Stimulated activated CD4-positive, alpha-beta T cell treated with anti-CD3 and anti-CD28 coated beads, Interleukin-1b, Interleukin-23, amount 100 ng/mL, for 4 hours (primary cell): ENCODE data around the gene HMG20B.
"Not testable (repeated sequence)": the region's sequence is repeated elsewhere in the genome, so short reads cannot be mapped to it uniquely, and the experiment has no call there.

Experiments used
- DNase-seq, 2 donors: peaks; one replicate each; pipeline ENCODE4 v3.0.0-alpha.2; 2020; ENCODE audit warnings: low read depth in 2 of 2

The HMG20B gene

DNA sequence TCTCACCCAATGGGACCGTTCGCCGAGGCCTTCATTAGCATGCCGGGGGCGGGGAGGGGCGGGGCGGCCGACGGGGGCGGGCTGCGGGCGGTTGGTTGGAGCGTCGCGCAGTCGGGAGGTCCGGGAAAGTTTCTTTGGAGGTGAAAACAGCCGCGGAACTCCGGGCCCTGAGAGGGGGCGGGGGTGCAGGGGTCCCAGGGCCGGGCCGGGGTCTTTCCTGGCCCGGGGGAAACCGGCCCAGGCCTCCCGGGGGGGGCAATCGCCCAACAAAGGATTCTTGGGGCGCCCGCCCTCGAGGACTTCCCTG, at the start of gene HMG20B:
Gene HMG20B (plus strand): TSS at position 90 of the 307 bp plus-strand sequence. CDS start 366 bp downstream, outside the sequence.
- DNase-seq = no peak

DNA sequence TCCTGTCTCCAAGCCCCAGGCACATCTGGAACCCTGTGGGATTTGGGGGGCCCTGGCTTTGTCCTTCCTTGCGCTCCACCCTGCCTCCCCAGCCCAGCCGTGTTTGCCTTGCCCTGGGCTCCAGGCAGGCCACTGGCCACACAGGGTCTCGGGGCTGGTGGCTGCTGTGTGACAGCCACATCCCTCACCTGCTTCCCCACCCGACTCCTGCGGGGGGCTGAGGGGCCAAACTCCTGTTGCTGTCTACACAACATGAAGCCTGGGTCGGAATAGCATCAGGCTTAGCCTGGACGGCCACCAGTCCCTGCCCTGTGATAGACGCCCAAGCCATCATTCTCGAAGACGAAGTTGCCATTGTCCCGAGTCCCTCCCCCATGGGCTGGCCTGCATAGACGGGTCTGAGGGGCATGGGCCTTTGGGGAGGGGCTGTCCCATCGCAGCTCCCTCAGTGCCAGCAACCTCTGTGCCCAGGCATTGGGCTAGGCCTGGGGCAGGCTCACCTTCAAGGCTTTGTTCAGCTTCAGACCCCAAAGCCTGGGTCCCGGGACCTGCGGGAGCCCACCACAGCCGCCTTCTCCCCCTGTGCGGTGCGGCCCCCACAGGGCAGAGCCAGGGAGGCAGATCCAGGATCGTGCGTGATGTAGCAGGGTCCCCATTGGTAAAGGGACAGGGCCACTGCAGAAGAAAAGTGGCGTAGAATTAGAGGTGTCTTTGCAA, 49.2 kb upstream of the HMG20B start:
- DNase-seq = no peak

DNA sequence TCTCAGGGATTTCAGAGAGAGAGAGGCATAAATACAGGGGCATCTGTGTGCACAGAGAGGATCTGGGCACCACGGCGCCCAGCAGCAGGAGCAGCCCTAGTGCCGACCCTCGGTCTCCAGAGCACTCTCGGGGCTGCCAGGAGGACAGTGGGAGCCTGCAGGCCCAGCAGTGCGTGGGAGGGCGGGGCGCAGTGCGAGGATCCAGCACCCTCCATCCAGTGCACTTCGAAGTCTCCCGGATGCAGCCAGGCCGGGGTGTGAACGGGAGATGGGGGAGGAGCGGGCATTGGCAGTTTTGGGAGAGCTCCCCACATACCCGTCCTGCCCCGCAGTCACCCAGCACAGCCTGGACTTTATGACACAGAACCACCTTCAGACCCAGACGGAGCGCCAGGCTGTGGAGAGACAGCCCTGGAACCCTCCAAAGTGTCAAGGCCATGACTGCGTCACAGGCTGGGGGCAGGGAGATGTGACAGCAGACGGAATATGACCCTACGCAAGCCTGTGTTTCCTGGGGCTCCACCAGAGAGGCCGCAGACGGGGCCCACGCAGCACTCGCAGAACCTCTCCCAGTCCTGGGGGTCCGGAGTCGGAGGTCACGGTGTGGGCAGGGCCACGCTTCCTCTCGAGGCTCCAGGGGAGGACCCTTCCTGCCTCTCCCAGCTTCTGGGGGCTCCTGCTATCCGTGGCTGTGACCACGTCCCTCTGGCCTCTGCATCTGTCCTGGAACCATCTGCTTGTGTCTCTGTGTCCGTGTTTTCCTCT, 48.5 kb upstream of the HMG20B start:
- DNase-seq = no peak

DNA sequence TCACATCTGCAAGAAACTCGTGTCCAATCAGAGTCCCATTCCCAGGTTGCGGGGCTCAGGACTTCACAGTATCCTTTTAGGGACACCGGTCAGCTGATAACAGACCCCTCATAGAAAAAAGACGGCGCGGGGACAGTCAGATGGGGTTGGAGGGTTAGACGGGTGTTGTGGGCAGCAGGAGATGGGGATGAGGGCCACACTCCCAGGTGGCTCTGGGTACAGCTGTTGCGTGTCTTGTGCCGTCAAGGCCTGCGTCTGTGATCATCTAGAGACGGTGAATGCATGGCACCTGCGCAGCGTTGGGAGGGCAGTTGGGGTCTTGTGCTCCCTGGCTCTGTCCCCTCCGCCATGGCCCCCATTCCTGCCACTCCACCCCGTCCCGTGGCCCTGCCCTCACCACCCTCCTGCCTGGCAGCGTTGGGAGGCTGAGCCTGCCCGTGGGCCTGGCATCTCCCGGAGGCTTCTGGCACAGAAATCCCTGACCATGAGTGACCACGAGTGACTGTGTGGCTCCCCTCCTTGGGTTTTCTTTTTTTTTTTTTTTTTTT, 47.8 kb upstream of the HMG20B start:
- no peak for DNase-seq

DNA sequence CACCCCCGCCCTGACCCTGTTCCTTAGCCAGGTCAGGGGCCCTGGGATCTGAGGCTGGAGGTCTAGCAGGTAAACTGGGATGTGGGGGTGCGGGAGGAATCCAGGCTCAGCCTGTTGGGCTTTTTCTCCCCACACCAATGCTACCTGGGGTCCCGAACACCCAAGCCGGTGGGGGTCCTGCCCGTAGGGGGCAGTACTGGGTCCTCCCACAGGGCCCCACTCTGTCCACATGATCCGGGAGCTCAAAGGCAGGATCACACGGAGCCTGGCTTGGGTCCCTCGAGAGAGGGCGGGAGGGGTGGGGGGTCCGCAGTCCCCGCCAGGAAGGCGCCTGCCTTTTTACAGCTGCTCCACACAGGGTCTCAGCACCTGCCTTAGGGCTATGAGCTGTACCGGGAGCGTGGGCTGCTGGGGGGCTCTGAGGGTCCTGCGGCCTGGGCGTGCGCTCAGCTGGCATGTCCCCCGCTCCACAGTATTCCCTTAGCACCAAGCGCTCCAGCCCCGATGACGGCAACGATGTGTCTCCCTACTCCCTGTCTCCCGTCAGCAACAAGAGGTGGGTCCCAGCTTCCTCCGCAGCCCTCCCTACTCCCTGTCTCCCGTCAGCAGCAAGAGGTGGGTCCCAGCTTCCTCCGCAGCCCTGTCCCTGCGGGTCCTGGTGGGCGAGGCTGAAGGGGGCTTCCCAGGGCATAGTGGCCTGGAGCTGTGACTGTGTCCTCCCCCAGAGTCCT, 46.1 kb upstream of the HMG20B start:
- DNase-seq = no peak

DNA sequence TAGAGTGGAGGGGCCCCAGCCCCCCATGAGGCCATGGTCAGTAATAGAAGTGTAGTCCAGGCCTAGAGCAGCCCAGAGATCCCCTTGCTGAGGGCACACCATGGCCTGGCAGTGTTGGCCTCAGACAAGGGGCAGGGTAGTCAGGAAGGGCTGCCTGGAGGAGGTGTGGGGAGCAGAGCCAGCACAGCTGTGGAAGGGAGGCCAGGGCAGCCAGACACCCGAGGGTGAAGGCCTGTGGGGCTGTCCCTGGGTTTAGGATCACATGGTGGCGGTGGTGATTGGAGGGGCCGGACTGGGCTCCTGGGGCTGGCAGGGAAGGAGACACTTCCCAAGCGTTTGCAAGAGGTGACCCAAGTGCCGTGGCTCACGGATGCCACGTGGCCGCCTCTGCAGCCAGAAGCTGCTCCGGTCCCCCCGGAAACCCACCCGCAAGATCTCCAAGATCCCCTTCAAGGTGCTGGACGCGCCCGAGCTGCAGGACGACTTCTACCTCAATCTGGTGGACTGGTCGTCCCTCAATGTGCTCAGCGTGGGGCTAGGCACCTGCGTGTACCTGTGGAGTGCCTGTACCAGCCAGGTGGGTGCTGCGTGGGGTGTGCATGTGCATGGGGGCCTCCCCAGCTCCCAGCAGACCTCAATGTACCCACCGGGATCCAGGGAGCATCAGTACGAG, 45.4 kb upstream of the HMG20B start:
- no peak for DNase-seq

DNA sequence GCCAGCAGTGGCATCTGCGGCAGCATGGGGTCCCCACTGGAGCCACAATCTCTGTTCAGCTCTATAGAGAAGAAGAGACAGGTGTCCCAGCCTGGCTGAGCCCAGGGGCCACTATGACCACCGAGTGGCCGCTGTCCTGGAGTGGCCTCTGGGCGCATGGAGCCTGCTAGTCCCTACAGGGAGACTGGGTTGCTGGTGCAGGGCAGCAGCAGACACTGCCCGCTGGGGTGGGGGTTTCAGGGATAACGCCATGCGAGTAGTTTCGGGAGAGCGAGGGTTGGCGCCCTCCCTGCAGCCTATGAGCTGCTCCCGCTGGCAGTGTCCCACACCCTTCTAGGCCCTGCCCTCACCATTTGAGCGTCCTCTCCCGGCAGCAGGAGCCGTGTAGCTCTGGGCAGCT, 44.7 kb upstream of the HMG20B start:
- DNase-seq = no peak

DNA sequence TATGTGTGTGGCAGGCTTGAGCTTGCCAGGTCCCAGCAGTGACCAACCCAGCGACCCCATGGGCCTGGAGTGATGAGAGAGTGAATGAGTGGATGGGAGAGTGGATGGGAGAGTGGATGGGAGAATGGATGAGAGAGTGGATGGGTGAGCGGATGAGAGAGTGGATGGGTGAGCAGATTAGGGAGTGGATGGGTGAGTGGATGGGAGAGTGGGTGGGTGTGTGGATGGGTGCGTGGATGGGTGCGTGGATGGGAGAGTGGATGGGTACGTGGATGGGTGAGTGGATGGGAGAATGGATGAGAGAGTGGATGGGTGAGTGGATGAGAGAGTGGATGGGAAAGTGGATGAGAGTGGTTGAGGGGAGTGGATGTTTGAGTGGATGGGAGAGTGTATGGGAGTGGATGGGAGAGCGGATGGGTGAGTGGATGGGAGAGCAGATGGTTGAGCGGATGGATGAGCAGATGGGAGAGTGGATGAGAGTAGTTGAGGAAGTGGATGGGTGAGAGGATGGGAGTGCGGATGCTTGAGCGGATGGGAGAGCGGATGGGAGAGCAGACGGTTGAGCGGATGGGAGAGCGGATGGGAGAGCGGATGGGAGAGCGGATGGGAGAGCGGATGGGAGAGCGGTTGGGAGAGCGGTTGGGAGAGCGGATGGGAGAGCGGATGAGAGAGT, 44.1 kb upstream of the HMG20B start:
- DNase-seq = no peak

DNA sequence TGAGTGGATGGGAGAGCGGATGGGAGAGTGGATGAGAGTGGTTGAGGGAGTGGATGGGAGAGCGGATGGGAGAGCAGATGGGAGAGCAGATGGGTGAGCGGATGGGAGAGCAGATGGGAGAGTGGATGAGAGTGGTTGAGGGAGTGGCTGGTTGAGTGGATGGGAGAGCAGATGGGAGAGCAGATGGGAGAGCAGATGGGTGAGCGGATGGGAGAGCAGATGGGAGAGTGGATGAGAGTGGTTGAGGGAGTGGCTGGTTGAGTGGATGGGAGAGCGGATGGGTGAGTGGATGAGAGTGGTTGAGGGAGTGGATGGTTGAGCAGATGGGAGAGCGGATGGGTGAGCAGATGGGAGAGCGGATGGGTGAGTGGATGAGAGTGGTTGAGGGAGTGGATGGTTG, 43.4 kb upstream of the HMG20B start:
- DNase-seq = not testable (repeated sequence)

DNA sequence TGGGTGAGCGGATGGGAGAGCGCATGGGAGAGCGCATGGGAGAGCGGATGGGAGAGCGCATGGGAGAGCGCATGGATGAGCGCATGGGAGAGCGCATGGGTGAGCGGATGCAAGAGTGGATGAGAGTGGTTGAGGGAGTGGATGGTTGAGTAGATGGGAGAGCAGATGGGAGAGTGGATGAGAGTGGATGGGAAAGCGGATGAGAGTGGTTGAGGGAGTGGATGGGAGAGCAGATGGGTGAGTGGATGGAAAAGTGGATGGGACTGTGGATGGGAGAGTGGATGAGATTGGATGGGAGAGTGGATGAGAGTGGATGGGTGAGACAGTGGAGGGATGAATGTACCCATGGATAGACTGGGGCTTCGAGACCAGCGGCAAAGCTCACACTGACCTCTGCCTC, 42.4 kb upstream of the HMG20B start:
- DNase-seq = no peak

DNA sequence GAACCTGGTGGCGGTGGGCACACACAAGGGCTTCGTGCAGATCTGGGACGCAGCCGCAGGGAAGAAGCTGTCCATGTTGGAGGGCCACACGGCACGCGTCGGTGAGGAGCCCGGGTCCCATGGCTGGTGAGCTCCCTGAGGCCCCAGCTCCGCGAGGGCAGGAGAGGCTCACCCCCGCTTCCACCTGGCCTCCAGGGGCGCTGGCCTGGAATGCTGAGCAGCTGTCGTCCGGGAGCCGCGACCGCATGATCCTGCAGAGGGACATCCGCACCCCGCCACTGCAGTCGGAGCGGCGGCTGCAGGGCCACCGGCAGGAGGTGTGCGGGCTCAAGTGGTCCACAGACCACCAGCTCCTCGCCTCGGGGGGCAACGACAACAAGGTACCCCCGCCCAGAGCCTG, 41.0 kb upstream of the HMG20B start:
- no peak for DNase-seq

DNA sequence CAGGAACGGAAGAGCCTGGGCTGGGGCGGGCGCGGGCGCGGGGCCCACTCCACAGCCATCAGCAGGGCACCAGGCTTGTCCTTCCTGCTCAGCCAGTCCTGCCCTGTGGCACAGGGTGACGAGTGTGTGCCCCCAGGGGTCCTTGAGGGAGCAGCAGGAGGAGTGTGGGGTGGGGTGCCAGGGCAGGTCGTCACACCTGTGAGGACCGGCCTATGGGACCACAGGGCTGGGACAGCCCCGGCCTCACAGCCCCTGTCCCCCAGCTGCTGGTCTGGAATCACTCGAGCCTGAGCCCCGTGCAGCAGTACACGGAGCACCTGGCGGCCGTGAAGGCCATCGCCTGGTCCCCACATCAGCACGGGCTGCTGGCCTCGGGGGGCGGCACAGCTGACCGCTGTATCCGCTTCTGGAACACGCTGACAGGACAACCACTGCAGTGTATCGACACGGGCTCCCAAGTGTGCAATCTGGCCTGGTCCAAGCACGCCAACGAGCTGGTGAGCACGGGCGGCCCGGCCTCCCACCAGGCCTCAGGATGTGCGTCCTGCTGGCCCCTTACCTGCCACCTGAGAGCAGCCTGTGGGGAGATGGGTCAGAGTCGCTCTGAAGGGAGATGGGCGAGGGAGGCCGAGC, 40.5 kb upstream of the HMG20B start:
- no peak for DNase-seq

DNA sequence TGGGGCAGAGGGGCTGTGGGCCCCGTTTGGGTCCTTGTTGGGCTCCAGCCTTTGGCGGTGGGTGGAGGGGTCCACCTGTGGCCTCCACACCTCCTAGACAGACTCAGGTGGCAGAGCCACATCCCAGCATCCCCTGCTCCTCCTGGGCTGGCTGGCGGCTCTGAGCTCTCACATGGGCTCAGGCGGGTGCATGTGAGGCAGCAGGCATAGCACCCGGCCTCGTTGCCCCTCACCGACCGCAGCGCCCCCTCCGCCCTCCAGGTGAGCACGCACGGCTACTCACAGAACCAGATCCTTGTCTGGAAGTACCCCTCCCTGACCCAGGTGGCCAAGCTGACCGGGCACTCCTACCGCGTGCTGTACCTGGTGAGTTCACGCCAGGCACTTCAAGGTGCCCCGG, 39.7 kb upstream of the HMG20B start:
- DNase-seq = no peak

DNA sequence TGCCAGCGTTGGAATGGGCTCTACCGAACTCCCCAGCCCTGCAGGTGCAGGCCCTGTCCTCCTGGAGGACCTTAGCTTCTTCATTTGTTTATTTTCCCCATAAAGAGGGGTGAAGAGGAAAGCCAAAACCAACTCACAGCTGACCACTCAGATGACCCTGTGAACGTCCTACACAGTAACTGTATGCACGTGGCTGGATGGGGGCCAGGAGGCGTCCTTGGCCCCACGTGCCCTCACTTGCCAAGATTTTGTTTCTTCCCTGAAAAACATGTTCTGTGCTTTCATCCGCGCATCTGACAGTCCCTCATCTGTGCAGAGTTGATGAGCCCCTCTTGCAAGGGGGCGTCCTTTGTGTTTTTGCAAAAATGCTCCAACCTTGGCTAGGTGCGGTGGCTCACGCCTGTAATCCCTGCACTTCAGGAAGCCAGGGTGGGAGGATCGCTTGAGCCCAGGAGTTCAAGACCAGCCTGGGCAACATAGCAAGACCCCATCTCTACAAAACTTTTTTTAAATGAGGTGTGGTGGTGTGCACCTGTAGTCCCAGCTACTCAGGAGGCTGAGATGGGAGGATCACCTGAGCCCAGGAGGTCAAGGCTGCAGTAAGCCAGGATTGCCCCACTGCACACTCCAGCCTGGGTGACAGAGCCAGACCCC, 39.1 kb upstream of the HMG20B start:
- DNase-seq = no peak

DNA sequence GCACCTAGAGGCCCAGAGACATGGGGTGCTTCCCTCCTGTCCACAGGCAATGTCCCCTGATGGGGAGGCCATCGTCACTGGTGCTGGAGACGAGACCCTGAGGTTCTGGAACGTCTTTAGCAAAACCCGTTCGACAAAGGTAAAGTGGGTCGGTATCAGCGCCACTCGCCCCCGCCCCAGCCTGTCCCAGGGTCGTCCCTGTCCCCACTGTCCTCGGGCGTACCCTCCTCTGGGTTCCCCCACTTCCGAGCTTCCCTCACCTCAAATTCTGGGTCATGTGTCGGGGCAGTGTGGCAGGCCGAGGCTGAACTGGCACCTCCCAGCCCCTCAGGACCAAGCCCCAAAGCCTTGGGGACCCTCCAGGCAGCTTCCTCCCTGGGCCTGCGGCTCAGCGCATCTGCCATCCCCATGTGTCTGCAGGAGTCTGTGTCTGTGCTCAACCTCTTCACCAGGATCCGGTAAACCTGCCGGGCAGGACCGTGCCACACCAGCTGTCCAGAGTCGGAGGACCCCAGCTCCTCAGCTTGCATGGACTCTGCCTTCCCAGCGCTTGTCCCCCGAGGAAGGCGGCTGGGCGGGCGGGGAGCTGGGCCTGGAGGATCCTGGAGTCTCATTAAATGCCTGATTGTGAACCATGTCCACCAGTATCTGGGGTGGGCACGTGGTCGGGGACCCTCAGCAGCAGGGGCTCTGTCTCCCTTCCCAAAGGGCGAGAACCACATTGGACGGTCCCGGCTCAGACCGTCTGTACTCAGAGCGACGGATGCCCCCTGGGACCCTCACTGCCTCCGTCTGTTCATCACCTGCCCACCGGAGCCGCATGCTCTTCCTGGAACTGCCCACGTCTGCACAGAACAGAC, 38.1 kb upstream of the HMG20B start:
- DNase-seq = no peak

DNA sequence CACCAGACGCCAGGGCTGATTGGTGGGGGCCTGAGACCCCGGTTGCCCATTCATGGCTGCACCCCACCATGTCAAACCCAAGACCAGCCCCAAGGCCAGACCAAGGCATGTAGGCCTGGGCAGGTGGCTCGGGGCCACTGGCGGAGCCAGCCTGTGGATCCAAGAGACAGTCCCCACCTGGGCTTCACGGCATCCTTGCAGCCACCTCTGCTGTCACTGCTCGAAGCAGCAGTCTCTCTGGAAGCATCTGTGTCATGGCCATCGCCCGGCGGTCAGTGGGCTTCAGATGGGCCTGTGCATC, 37.6 kb upstream of the HMG20B start:
- no peak for DNase-seq

DNA sequence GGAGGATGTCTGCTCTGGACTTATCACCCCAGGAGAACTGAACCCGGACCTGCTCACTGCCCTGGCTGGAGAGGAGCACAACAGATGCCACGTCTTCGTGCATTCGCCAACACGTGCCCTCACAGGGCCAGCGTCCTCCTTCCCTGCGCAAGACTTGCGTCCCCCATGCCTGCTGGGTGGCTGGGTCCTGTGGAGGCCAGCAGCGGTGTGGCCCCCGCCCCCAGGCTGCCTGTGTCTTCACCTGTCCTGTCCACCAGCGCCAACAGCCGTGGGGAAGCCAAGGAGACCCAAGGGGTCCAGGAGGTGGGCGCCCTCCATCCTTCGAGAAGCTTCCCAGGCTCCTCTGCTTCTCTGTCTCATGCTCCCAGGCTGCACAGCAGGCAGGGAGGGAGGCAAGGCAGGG, 37.2 kb upstream of the HMG20B start:
- no peak for DNase-seq

DNA sequence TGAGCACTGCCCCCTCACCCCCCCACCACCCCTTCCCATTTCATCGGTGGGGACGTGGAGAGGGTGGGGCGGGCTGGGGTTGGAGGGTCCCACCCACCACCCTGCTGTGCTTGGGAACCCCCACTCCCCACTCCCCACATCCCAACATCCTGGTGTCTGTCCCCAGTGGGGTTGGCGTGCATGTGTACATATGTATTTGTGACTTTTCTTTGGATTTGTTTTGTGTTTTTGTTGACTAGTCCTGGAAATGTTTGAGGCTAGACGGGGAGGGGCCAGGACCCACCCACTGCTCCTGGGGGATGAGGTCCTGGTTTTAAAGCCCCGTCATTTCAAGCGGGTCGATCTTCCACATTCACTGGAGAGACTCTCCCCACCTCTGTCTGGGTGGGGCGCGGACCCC, 36.8 kb upstream of the HMG20B start:
- no peak for DNase-seq

DNA sequence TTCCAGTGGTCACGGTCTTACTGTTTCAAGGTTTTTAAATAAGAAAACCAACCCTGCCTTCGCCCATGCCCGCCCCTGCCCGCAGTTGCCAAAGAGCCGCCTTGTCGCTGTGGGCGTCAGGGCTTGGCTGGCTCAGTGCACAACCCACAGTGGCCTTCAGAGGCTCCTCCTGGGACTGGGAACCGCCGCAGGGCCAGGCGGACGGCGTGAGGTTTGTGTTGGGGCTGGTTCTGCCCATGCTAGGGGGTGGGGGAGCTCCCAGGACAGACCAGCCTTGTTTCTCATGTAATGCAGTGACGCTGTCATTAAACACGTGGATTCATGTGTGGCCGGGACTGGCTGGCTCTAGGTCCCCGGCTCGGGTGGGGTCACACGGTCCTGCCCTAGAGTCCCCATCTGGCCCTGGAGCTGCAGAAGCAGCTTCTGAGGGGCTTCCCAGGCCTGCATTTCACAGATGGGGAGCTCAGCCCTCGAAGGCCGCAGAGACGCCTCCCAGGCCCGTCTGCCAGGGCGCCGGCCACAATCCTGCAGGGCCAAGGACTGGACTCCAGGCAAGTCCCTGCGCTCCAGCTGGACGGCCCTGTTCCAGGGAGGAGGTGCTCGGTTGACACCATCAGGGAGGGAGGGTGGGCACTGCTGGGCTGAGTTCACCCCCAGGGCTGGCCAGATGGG, 36.2 kb upstream of the HMG20B start:
- no peak for DNase-seq
